Posterior vena cava (tissue), 2 donors: Measurements from ENCODE around the gene FAS. TPM values are rescaled to one million over a fixed set of nuclear protein-coding genes. Genes with fewer than 3 reads are reported as not detected.
A peak's percentile ranks its signal among the peaks of the same experiment; 100 is the strongest.

Source experiments
- DNase-seq: peaks from one replicate; pipeline ENCODE4 v3.0.0-alpha.2; 2020; ENCODE audit warnings: low spot score
- intact Hi-C, 2 donors: fragments of 100-400 bp; cut with DNase I; formaldehyde crosslinking; loops; one replicate each; pipeline versions ENCODE4 v1.14.1 to v1.14.2; 2022 to 2023
- long read RNA-seq, 2 donors: library from polyadenylated mRNA; unstranded; transcript quantifications; one replicate each; pipeline ENCODE4 v2.0.0, GENCODE V29; 2020 to 2021
- total RNA-seq, 2 donors: library from RNA; stranded (reverse); fragmentation: NEBNext Ultra II Directional; extraction: Animal tissue kit (Norgen Biotek cat#: 25700); gene quantifications; one replicate each; pipeline ENCODE4 v1.2.1, GENCODE V29; 2021
- donor health status: DM: yes; HTN: yes; CAD: no.
- donor health status: DM: yes; HTN: yes; CAD: no.

FAS gene
- 10 to 100 TPM; 30.7 to 40.7 TPM for total RNA-seq
- long read RNA-seq, donor 1, transcript FAS-204 (9 exons, 2,563 nt): major isoform, 7 of 19 reads
- long read RNA-seq, donor 1, partial matches to known transcripts: 3 of 19 reads
- long read RNA-seq, donor 1, other reads (novel, unspliced or antisense): 8 of 19 reads
- long read RNA-seq, donor 2, transcript FAS-204 (9 exons, 2,563 nt): major isoform, 17 of 28 reads
- long read RNA-seq, donor 2, partial matches to known transcripts: 1 of 28 reads
- long read RNA-seq, donor 2, other reads (novel, unspliced or antisense): 8 of 28 reads

DNA sequence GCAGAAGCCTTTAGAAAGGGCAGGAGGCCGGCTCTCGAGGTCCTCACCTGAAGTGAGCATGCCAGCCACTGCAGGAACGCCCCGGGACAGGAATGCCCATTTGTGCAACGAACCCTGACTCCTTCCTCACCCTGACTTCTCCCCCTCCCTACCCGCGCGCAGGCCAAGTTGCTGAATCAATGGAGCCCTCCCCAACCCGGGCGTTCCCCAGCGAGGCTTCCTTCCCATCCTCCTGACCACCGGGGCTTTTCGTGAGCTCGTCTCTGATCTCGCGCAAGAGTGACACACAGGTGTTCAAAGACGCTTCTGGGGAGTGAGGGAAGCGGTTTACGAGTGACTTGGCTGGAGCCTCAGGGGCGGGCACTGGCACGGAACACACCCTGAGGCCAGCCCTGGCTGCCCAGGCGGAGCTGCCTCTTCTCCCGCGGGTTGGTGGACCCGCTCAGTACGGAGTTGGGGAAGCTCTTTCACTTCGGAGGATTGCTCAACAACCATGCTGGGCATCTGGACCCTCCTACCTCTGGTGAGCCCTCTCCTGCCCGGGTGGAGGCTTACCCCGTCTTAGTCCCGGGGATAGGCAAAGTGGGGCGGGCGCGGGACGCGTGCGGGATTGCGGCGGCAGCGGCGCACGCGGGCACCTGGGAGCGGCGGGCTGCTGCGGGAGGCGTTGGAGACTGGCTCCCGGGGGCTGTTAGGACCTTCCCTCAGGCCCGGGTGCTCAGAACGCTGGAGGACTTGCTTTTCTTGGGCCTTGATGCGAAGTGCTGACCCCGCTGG, at the start of gene FAS:
TSS of gene FAS (plus strand) at position 415 of the 777 bp plus-strand sequence. CDS start at position 494, 79 bp downstream.
- intact Hi-C loops: no loop called here
- peak; percentile 93 for DNase-seq

DNA sequence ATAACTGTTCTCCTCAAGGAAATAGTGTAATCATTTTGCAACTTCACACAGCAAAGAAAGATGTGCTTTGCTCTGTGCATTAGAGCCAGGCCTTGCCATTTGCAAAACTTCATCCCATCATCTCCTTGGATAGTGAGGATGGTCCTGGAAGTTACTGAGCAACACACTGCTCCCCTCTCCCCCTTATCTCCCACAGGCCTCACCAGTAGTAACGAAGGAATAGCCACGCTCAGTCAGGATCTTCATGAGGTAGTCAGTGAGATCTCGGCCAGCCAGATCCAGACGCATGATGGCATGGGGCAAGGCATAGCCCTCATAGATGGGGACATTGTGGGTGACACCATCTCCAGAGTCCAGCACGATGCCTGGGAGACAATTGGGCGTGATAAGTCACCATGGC, 49.6 kb upstream of the FAS start:
- no peak for DNase-seq
- intact Hi-C loops: loop anchor here in 1 of 2 donors (10.0 kb wide), 1 partner anchor 274 kb away; no protein-coding TSS in a partner anchor

DNA sequence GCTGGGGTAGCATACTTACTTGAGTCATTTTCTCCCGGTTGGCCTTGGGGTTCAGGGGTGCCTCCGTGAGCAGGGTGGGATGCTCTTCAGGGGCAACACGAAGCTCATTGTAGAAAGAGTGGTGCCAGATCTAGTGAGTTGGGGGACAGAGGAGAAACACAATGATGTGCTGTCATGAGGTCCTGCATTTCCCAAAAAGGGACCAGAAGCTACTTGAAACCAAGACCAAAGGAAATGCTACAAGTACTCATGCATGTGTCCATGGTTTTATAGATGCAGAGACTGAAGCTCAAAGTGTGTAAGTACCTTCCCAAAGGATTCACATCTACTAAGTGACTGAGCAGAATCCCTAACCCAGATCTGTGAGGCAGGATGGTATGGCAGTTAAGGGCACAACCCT, 46.8 kb upstream of the FAS start:
- no peak for DNase-seq
- intact Hi-C loops: loop anchor here in 1 of 2 donors (10.0 kb wide), 1 partner anchor 271 kb away; no protein-coding TSS in a partner anchor

DNA sequence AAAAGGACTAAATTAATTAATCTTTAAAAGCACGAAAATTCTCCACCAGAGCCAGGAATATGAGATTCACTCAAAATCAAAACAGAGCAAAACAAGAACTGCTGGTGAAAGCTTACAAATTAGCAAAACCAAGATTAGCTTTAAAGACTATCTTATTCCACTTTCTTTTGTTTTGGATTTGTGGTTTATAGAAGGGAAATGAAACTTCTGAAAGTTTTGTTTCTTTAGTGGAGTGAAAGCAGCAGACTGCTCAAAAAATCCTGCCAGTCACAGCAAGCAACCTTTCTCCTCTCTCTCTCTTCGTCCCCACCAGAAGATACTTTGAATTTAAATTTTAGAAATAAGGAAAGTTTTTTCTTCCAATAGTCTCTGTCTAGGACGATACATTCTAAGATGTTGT, 45.8 kb upstream of the FAS start:
- DNase-seq: no peak
- intact Hi-C loops: loop anchor here in 1 of 2 donors (5.0 to 10.0 kb wide), 2 partner anchors 42 to 270 kb away; no protein-coding TSS in a partner anchor

DNA sequence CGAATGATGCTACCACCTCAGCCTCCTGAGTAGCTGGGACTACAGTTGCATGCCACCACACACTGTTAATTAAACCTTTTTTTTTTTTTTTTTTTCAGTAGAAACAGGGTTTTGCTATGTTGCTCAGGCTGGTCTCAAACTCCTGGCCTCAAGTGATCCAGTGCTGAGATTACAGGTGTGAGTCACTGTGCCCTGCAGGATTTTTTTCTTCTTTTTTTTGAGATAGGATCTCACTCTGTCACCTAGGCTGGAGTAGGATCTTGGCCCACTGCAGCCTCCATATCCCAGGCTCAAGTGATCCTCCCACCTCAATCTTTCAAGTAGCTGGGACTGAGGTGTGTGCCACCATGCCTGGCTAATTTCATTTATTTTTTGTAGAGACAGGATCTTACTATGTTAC, 44.4 kb upstream of the FAS start:
- intact Hi-C loops: loop anchor here (2.0 to 10.0 kb wide), 3 partner anchors 41 to 269 kb away; no protein-coding TSS in a partner anchor
- no peak for DNase-seq

DNA sequence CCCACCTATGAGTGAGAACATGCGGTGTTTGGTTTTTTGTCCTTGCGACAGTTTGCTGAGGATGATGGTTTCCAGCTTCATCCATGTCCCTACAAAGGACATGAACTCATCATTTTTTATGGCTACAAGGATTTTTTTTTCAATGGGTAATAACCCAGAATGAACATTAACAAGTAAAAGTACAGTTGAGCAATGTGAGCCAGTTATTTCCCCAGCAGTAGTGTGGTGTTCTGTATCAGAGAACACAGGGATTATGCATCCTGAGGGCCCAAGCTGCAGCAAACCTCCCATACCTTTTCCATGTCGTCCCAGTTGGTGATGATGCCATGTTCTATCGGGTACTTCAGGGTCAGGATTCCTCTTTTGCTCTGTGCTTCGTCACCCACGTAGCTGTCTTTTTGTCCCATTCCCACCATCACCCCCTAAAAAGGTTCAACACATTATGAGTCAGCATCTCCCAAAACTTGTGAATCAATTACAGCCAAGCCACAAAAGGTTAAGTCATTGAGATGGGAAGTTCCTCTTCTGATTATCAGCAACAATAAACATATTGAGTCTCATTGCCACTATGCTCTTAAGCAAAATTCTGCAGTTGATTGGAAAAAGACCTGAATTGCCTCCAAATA, 43.5 kb upstream of the FAS start:
- DNase-seq: no peak
- intact Hi-C loops: loop anchor here (2.0 to 10.0 kb wide), 3 partner anchors 40 to 268 kb away; no protein-coding TSS in a partner anchor

DNA sequence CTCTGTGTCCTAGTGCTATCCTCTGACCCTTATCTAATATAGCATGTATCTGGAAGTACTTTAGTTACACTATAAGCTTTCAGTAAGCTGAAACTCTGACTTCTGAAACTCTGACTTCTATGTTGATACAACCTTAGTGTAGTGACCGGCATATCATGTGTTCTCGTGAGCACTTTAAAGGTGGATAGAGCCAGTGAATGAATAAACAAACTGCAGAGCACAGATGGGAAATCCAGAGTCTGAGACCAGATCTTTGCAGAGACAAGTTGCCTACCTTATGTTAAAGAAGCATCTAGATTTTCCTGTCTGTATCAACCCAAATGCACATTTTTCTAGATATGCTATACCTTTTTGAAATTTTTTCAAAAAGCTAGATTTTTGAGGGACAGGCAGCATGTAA, 41.5 kb upstream of the FAS start:
- DNase-seq: no peak
- intact Hi-C loops: loop anchor here in 1 of 2 donors (5.0 to 10.0 kb wide), 2 partner anchors 38 to 266 kb away; no protein-coding TSS in a partner anchor

DNA sequence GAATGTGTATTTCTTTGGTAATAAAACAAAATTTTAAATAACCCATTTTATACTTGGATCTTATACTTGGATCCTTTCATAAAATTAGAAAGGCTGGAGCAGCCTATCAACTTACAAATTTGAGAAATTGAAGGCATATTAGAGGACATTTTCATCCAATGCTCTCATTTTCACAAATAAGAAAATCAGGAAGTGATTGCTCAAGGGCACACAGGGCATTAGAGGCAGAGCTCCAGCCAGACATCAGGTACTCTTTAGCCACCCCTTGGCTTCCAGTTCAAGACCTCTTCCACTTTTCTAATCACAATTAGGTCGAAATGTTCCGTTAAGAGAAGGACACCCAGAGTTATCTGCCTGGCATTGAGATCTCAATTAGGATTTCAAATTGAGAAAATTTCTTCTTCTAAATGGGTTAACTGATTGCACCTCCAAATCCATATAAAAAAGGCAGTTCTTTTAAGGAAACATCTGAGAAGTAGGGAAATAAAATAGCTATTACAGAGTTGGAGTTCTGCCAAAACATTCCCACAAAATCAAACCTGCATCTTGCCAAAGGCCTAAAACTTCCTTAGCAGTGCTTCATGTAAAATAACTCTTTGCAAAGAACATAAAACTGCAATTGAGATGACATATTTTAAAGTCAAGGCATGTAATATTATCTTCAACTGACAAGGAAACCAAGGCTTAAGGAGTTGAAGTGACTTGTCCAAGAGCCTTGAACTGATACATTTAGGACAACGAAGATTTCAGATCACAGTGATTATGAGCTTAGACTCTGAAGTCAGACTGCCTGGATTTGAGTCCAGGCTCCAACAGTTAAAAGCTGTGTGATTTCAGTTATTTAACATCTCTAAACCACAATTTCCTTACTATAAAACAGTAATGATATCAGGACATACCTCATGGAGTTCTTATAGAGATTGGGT, 40.4 kb upstream of the FAS start:
- no peak for DNase-seq
- intact Hi-C loops: loop anchor here in 1 of 2 donors (5.0 to 10.0 kb wide), 2 partner anchors 37 to 265 kb away; no protein-coding TSS in a partner anchor

DNA sequence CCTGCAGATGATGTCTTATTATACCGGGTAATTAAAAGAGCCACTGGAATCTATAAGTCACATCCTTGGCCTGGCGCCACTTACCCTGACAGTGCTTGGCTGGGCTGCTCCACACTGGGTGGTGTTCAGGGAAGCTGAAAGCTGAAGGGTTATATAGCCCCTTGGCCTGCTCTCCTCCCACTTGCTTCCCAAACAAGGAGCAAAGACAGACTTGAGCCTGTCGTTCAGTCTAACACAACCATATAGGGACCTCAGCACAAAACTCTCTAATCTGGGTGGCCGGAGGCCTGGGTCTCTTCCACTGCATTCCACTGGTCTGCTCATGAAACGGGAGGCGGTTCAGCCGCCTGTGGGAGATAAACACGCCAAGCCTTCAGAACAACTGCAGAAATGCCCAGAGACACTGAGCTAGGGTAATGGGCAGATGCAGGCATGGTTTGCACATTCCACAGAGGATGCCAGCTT, 37.9 kb upstream of the FAS start, which contains the start of gene ACTA2:
TSS of gene ACTA2 (minus strand) at position 127 of the 465 bp plus-strand sequence. CDS start 3,843 bp downstream, outside the sequence.
- DNase-seq: peak; percentile 92
- intact Hi-C loops: no loop called here

DNA sequence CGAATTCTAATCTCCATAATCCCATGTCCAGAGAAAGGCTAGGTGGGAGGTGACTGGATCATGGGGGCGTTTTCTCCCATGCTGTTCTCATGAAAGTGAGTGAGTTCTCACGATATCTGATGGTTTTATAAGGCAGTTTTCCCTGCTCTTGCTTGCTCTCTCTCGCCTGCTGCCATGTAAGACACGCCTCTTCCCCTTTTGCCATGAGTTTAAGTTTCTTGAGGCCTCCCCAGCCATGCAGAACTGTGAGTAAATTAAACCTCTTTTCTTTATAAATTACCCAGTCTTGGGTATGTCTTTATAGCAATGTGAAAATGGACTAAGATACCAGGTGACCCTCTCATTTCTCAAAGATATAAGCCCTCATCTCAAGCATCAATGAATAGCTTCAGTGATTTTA, 36.9 kb upstream of the FAS start:
- DNase-seq: no peak
- intact Hi-C loops: no loop called here

DNA sequence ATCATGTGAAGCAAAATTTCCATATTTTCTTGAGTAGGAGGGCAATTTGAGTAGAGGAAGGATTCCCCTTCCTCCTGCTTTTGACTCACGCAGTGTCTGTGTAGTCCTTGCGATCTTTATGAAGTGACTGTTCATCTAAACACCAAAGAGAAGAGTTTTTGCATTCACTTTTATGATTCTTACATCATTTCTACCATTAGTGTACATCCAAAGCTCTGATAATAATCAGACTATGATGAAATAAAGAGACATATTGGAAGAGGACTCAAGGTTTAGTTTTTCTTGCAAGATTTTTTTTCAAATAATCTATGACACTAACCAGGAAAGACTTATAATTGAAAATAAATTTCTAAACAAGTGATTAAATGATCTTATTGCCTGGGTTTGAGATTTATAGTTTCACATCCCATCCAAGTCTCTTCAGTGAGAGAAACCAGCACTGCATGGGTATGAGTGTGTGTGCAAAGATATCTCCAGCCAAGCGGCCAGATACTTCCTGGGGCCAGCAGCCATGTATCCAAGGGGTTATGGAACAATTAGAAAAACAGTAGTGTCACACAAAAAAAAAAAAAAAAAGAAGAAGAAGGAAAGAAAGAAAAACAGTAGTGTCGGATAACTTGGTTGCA, 36.0 kb upstream of the FAS start:
- no peak for DNase-seq
- intact Hi-C loops: no loop called here

DNA sequence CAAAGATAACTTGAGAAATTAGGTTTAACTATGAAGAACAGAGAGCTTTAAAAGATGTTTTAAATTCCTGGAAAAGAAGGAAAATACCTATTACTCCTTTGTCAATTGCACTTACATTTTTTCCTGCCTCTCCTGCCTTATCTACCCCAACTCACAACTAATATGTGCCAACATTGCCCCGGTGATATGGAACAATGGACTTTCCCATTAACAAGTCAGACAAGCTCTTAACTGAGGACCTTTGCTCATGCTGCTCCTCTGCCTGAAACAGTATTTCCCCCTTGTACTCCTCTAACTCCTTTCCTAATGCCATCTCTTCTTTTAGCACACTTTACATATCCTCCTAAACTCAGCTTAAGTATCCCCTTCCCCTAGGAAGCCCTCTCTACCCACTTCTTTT, 33.2 kb upstream of the FAS start:
- DNase-seq: no peak
- intact Hi-C loops: no loop called here

DNA sequence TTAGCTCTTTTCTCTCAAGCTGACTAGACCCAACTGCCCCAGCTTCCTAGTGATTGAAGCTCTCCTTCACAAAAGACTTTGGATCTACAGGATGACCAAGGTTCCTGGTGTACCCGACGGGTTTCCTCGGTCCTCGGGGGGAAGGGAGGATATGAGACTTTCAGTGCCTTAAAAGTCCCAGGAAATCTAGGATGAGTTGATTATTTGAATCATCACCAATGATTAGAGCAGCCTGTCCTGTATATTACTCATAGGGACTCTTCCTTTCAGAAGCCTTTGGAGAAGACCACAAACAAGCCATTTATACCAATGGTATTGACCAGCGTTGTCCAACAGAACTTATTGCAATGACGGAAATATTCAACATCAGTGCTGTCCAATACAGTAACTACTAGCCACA, 31.9 kb upstream of the FAS start:
- no peak for DNase-seq
- intact Hi-C loops: no loop called here

DNA sequence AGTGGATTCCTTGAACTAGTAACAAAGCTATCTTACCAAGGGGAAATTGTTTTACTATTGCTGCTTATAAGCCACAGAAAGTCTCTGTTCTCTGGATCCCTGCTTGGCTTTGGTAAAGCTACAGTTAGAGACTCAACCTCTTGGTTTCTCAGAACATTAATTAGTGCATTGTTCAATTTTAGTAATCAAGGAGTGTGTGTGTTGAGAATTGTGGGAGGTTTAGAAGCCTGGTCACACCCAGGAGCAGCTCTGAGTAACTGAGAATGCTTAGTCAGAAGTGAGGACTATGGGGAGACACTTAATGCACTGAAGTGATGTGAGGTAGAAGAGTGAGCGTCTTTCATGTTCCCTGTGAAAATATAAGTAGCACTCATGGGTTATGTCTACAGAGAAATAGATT, 29.8 kb upstream of the FAS start:
- no peak for DNase-seq
- intact Hi-C loops: no loop called here

DNA sequence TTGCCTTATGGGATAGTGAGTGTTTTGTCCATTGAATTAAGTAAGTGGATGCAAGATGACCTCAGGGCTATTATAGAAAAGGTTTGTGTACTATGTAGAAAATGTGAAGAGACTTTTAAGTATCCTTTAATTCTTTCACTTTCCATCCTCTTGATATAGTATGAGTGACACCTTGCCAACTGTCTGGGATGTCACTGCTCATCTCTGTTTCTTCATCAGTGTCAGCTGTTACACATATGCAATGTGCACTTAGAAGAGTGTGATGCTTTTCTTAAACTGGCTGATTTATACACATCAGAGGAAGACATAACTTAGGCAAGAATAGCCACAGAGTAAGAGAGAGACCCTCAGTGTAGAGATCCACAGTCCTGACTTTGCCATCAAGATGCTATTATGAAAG, 29.3 kb upstream of the FAS start:
- intact Hi-C loops: no loop called here
- DNase-seq: no peak

DNA sequence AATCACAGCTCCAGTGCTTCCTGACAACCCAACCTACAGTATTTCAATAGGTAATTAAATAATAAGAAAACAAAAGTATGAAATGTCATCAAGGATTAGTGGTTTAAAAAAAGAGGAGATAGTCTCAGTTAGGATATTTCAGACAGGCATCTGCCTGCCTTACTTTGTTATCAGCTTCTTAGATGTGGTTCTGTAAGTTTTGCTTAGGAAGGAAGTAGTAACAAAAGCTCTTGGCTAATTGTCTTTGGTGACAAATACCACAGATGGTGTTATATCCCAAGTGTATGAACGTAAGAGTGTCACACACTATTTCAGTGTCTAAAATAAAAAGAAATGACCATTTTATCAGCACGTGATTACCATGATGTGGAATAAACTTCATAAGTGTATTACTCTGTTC, 28.3 kb upstream of the FAS start:
- intact Hi-C loops: no loop called here
- no peak for DNase-seq

DNA sequence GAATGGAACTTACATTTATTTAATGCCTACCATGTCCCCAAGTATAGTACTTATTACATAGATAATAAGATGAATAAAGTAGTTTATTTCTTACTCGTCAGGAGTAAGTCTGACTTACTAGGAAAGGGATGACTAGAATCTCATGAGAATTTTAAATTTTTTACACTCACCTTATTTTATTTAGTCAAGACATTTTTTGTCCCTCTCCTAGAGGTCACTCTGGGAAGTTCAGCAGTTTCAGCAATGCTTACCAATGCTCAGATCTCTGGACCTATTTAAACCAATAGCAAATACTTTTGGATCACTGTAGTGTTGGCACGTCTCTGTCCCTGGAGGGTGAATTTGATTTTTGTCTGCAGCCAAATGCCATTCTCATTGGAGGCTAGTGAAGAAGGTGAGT, 27.3 kb upstream of the FAS start:
- DNase-seq: no peak
- intact Hi-C loops: no loop called here

DNA sequence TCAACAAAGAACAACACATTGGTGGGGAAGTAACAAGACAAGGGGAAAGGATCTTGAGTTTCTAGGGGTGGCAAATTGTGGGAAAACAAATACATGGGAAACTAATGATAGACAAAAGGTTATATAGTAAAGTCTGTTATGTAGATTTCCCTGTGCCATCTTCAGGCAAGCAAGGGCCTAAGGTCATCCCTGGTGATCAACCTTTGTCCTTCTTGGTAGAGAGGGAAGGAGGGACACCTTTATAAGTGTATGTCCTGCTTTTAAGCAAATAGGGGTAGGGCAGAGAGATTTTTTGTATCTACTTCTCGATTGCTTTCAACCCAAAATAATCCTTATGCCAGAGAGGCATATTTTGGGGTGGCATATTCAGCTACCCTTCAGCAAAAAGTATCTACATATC, 26.2 kb upstream of the FAS start:
- no peak for DNase-seq
- intact Hi-C loops: no loop called here
